K562 treated with DMSO at 1 percent for 4 hours (cell line): ENCODE data around the gene BOLA1. TPM values are rescaled to one million over a fixed set of nuclear protein-coding genes. Genes with fewer than 3 reads are reported as not detected.

Source experiments
- total RNA-seq: library from RNA; unstranded; fragments of 300-600 nt; gene quantifications from 2 replicates; pipeline ENCODE4 v1.2.3, GENCODE V29; 2022; ENCODE audit not compliant: insufficient read depth

Gene BOLA1
- 4.5 and 4.7 TPM in 2 replicates for total RNA-seq

GRCh38 chr1:149899460-149900284 is at the start of gene BOLA1:
BOLA1 (plus strand) TSS chr1:149899568; CDS start chr1:149900060, 492 bp downstream.

GRCh38 chr1:149917571-149918144 is 18.3 kb downstream of the BOLA1 start, which contains the start of gene SV2A:
SV2A (minus strand) TSS chr1:149917844; CDS start chr1:149913840, 4,004 bp downstream.

GRCh38 chr1:149927563-149928400 is 28.4 kb downstream of the BOLA1 start, which contains the start of gene SF3B4:
SF3B4 (minus strand) TSS chr1:149927803; CDS start chr1:149927759, 44 bp downstream.

GRCh38 chr1:149936170-149936991 is 37.0 kb downstream of the BOLA1 start, which contains the start of gene MTMR11:
MTMR11 (minus strand) TSS chr1:149936879; CDS start chr1:149936647, 232 bp downstream.

Other genes starting within 250 kb of the BOLA1 start
- gene FCGR1A, start 116.9 kb upstream of the BOLA1 start, total RNA-seq = 3.2 and 7.0 TPM in 2 replicates
- 0.17 TPM in 1 of 2 replicates, not detected in the other for gene SV2A, start 18.3 kb downstream of the BOLA1 start, total RNA-seq
- gene SF3B4, start 28.2 kb downstream of the BOLA1 start, total RNA-seq = 57.6 and 64.7 TPM in 2 replicates
- 0.43 and 1.8 TPM in 2 replicates for gene MTMR11, start 37.3 kb downstream of the BOLA1 start, total RNA-seq
- gene OTUD7B, start 111.2 kb downstream of the BOLA1 start, total RNA-seq = 3.5 and 4.1 TPM in 2 replicates
- gene VPS45, start 168.2 kb downstream of the BOLA1 start, total RNA-seq = 15.5 and 20.0 TPM in 2 replicates